Kidney (tissue), 14 donors: ENCODE data around the gene MRPL23. TPM values are rescaled to one million over a fixed set of nuclear protein-coding genes. Genes with fewer than 3 reads are reported as not detected.

Experiments used
- DNase-seq, 5 donors: peaks; one replicate each; pipeline ENCODE4 v3.0.0-alpha.2; 2013 to 2020
- FAIRE-seq: peaks from 2 replicates; lab custom pipeline; 2012; peaks lifted over from hg19 to GRCh38; lab: Jason Lieb, UNC
- H3K27ac ChIP-seq, 2 donors: one replicate each; pipeline ENCODE4 v1.7.0; 2013; ENCODE audit warnings: low read depth in 2 of 2, low read length in 2 of 2, inconsistent platforms in 1 of 2
- H3K27me3 ChIP-seq: one replicate; pipeline ENCODE4 v1.7.1; 2013; ENCODE audit warnings: low read length, inconsistent platforms; ENCODE audit not compliant: control insufficient read depth, insufficient read depth
- H3K36me3 ChIP-seq, 3 donors: one replicate each; pipeline versions ENCODE4 v1.7.0 to v1.7.1; 2013; ENCODE audit warnings: low read length in 3 of 3, control low read depth in 1 of 3, inconsistent platforms in 1 of 3; ENCODE audit not compliant: insufficient read depth in 3 of 3, control insufficient read depth in 2 of 3
- H3K4me1 ChIP-seq, 3 donors: one replicate each; pipeline versions ENCODE4 v1.7.0 to v1.7.1; 2013; ENCODE audit warnings: low read length in 3 of 3, inconsistent platforms in 1 of 3, low read depth in 1 of 3; ENCODE audit not compliant: control insufficient read depth in 2 of 3, insufficient read depth in 2 of 3
- H3K4me3 ChIP-seq, 3 donors: one replicate each; pipeline versions ENCODE4 v1.7.0 to v1.8.1; 2013; ENCODE audit warnings: low read length in 3 of 3, control low read depth in 1 of 3, inconsistent platforms in 1 of 3
- H3K9ac ChIP-seq, 3 donors: one replicate each; pipeline versions ENCODE4 v1.7.0 to v1.7.1; 2013; ENCODE audit warnings: low read length in 3 of 3, control low read depth in 1 of 3, inconsistent platforms in 1 of 3
- H3K9me3 ChIP-seq, 3 donors: one replicate each; pipeline versions ENCODE4 v1.7.0 to v1.7.1; 2013; ENCODE audit warnings: low read length in 3 of 3, control low read depth in 1 of 3, inconsistent platforms in 1 of 3; ENCODE audit not compliant: control insufficient read depth in 2 of 3, insufficient read depth in 1 of 3
- CTCF ChIP-seq: IDR thresholded peaks from 3 replicates; pipeline ENCODE4 v1.5.1; 2012; ENCODE audit warnings: mild to moderate bottlenecking, moderate library complexity, borderline replicate concordance; ENCODE audit not compliant: insufficient read depth; ENCODE audit errors: extremely low read depth
- intact Hi-C: fragments of 100-400 bp; cut with DNase I; formaldehyde crosslinking; loops from one replicate; pipeline ENCODE4 v1.11.1; 2022
- polyA plus RNA-seq: library from polyadenylated mRNA; stranded (reverse); fragments of 350-450 nt; fragmentation: Illumina TruSeq; extraction: RNeasy Lipid Tissue Mini Kit (QIAGEN cat#74804); gene quantifications from one replicate; pipeline ENCODE4 v1.2.3, GENCODE V29; 2014; ENCODE audit warnings: low read depth, low replicate concordance; ENCODE audit not compliant: insufficient read depth
- total RNA-seq: library from RNA; stranded (reverse); fragmentation: NEBNext Ultra II Directional; extraction: Animal tissue kit (Norgen Biotek cat#: 25700); gene quantifications from one replicate; pipeline ENCODE4 v1.2.1, GENCODE V29; 2021
- donor health status: control.
- donor health status: control.
- donor health status: control.
- donor health status: control.
- donor health status: control.
- donor health status: DM: yes; HTN: yes; CAD: no.
- donor health status: Normal renal cell carcinoma (clear cell type).

MRPL23 gene
- total and polyA plus RNA-seq, 2 donors from 2014 or later: 45.9 to 183 TPM

- no peaks in the 10 kb centered on the region for H3K36me3 ChIP-seq
- H3K4me3 ChIP-seq: no peak overlapping the region
- DNase-seq: no peak
- no peaks in the 10 kb centered on the region for H3K4me1 ChIP-seq
- intact Hi-C loops: loop anchor here (1.0 kb wide), 1 partner anchor 22 kb away; no protein-coding TSS in a partner anchor
- H3K9me3 ChIP-seq: no peaks in the 10 kb centered on the region
- no peaks in the 10 kb centered on the region for H3K27me3 ChIP-seq
- TF ChIP-seq CTCF: no peak
- H3K27ac ChIP-seq: no peak overlapping the region
- FAIRE-seq: no peak
- no peak overlapping the region for H3K9ac ChIP-seq
Measured at GRCh38 chr11:1915795-1916131, 31.4 kb upstream of the MRPL23 start.

- H3K36me3 ChIP-seq: no peaks in the 10 kb centered on the region
- TF ChIP-seq CTCF: no peak
- intact Hi-C loops: loop anchor here (1.0 kb wide), 1 partner anchor 23 kb away; no protein-coding TSS in a partner anchor
- H3K27ac ChIP-seq: no peak overlapping the region
- DNase-seq (no peak), FAIRE-seq (no peak)
- H3K4me1 ChIP-seq: no peaks in the 10 kb centered on the region
- no peak overlapping the region for H3K4me3 ChIP-seq
- H3K9ac ChIP-seq: no peak overlapping the region
- no peaks in the 10 kb centered on the region for H3K27me3 ChIP-seq
- no peaks in the 10 kb centered on the region for H3K9me3 ChIP-seq
Measured at GRCh38 chr11:1916132-1916985, 30.8 kb upstream of the MRPL23 start.

GRCh38 chr11:1916986-1917522, 30.1 kb upstream of the MRPL23 start:
- no peak overlapping the region for H3K4me3 ChIP-seq
- FAIRE-seq: no peak
- H3K9me3 ChIP-seq: no peaks in the 10 kb centered on the region
- no peaks in the 10 kb centered on the region for H3K4me1 ChIP-seq
- TF ChIP-seq CTCF: no peak
- H3K27me3 ChIP-seq: no peaks in the 10 kb centered on the region
- no peak overlapping the region for H3K27ac ChIP-seq
- peak in 1 of 5 donors; percentile 55 for DNase-seq
- intact Hi-C loops: loop anchor here (1.0 kb wide), 1 partner anchor 24 kb away; no protein-coding TSS in a partner anchor
- no peak overlapping the region for H3K9ac ChIP-seq
- H3K36me3 ChIP-seq: no peaks in the 10 kb centered on the region
